ENCODE data around the gene DZIP1. TPM values are rescaled to one million over a fixed set of nuclear protein-coding genes. Genes with fewer than 3 reads are reported as not detected.
A peak's percentile ranks its signal among the peaks of the same experiment; 100 is the strongest.

Gene DZIP1
- polyA plus RNA-seq, 1 donor (not counting 4 experiments of a cell fraction or from before 2014, with no cell fraction given) = 1.4 TPM

DNA sequence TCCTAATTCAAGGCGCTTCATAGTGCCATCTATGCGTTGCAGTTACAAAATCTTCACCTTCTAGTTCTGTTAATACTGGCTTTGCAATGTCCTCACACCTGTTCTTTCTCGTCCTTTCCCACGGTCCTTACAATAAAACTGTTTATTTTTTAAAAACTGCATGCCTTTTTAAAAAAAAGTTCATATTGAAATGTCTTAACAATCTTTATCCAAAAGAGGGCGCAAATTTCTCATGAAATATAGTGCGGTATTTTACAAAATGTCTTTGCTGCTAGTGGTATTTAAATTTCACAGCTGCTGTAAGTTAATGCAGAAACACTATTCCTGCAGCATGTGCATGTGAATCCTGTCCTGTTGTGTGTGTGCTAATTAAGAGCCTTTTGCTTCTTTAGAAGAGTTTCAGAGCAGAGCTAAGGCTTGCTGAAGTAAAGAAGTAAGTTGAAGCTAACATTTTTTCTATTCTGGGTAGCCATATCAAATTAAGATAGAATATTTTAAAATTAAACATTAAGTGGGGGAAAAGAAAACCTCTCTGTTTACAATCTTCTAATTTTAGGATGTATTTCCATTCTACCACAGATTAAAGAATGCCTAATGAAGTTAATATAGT, 107.8 kb downstream of the DZIP1 start:
- Histone ChIP-seq H3K4me1 (ENCODE audit: control insufficient read depth, extremely low read depth, insufficient read depth, low read length) (peaks cover 12% of the 10 kb centered on the region), H2AFZ (ENCODE audit: control insufficient read depth, low read length) (no peak overlapping the region), H3K4me2 (ENCODE audit: control insufficient read depth, extremely low read depth, insufficient read depth, low read depth, low read length) (no peak overlapping the region), H4K20me1 (ENCODE audit: control insufficient read depth, extremely low read depth, insufficient read depth, low read length) (no peaks in the 10 kb centered on the region), H3K4me3 (ENCODE audit: control insufficient read depth in 2 of 3, extremely low read depth in 1 of 3, insufficient read depth in 2 of 3, low read depth in 1 of 3, low read length in 3 of 3) (no peak overlapping the region), H3K9me1 (ENCODE audit: control insufficient read depth, extremely low read depth, insufficient read depth, low read length) (no peaks in the 10 kb centered on the region), H3K79me2 (ENCODE audit: control insufficient read depth, insufficient read depth, low read length) (no peaks in the 10 kb centered on the region), H3K36me3 (ENCODE audit: control insufficient read depth in 2 of 2, extremely low read depth in 1 of 2, insufficient read depth in 2 of 2, low read length in 2 of 2) (no peaks in the 10 kb centered on the region), H3K27me3 (ENCODE audit: control insufficient read depth, extremely low read depth, insufficient read depth, low read length) (no peaks in the 10 kb centered on the region), H3K27ac (ENCODE audit: control insufficient read depth, insufficient read depth, low read length) (no peak overlapping the region), H3K9ac (ENCODE audit: control insufficient read depth, extremely low read depth, insufficient read depth, low read length) (no peak overlapping the region), H3K9me3 (ENCODE audit: control insufficient read depth, low read depth, low read length) (no peaks in the 10 kb centered on the region)
- peak; percentile 26 for FAIRE-seq
- no peak for DNase-seq (ENCODE audit: low read depth, low spot score)
- TF ChIP-seq, protein P1, sequence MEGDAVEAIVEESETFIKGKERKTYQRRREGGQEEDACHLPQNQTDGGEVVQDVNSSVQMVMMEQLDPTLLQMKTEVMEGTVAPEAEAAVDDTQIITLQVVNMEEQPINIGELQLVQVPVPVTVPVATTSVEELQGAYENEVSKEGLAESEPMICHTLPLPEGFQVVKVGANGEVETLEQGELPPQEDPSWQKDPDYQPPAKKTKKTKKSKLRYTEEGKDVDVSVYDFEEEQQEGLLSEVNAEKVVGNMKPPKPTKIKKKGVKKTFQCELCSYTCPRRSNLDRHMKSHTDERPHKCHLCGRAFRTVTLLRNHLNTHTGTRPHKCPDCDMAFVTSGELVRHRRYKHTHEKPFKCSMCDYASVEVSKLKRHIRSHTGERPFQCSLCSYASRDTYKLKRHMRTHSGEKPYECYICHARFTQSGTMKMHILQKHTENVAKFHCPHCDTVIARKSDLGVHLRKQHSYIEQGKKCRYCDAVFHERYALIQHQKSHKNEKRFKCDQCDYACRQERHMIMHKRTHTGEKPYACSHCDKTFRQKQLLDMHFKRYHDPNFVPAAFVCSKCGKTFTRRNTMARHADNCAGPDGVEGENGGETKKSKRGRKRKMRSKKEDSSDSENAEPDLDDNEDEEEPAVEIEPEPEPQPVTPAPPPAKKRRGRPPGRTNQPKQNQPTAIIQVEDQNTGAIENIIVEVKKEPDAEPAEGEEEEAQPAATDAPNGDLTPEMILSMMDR (optimal IDR thresholded peaks at IDR 0.05 in 1 of 3, IDR thresholded peaks at IDR 0.05 in 1 of 3, conservative IDR thresholded peaks at IDR 0.05 in 1 of 3; ENCODE audit: extremely low read depth in 1 of 3, insufficient read depth in 2 of 3, low read length in 3 of 3) = peak in 1 of 3 experiments; percentile 36
- no peak for TF ChIP-seq EZH2 (IDR thresholded peaks at IDR 0.05; ENCODE audit: low read length)
- dilution Hi-C loops (cut with MboI; ENCODE audit: extremely low pct_ligation_motif_present, low sequenced_read_pairs) = no loop called here

DNA sequence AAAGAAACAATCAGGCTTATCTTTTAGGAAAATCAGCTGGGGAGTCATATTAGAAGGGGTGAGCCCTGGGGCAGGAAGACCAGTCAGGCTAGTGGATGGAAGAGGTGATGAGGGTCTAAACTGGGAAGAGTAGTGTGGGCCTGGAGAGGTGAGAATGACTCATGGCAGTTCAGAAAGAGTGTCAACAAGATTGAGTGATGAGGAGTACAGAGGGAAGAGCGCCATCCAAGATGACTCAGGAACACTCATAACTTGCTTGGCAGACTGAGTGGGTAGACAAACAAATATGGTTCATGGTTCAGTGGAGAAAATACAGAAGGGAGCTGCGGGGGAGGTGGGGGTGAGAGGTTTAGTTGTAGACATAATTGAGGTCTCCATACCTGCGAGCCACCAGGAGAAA, 109.3 kb downstream of the DZIP1 start:
- dilution Hi-C loops (cut with MboI; ENCODE audit: extremely low pct_ligation_motif_present, low sequenced_read_pairs) = no loop called here
- H3K36me3 ChIP-seq (ENCODE audit: control insufficient read depth in 2 of 2, extremely low read depth in 1 of 2, insufficient read depth in 2 of 2, low read length in 2 of 2) = no peaks in the 10 kb centered on the region
- H2AFZ ChIP-seq (ENCODE audit: control insufficient read depth, low read length) = no peak overlapping the region
- H3K9me3 ChIP-seq (ENCODE audit: control insufficient read depth, low read depth, low read length) = no peaks in the 10 kb centered on the region
- peak overlapping the region; percentile 18 for H3K27ac ChIP-seq (ENCODE audit: control insufficient read depth, insufficient read depth, low read length)
- no peak for TF ChIP-seq EZH2 (IDR thresholded peaks at IDR 0.05; ENCODE audit: low read length)
- TF ChIP-seq, protein P1 (optimal IDR thresholded peaks at IDR 0.05 in 1 of 3, IDR thresholded peaks at IDR 0.05 in 1 of 3, conservative IDR thresholded peaks at IDR 0.05 in 1 of 3; ENCODE audit: extremely low read depth in 1 of 3, insufficient read depth in 2 of 3, low read length in 3 of 3) = peak in 1 of 3 experiments; percentile 24
- DNase-seq (ENCODE audit: low read depth, low spot score) = peak; percentile 28
- no peak overlapping the region for H3K9ac ChIP-seq (ENCODE audit: control insufficient read depth, extremely low read depth, insufficient read depth, low read length)
- H3K4me2 ChIP-seq (ENCODE audit: control insufficient read depth, extremely low read depth, insufficient read depth, low read depth, low read length) = peak overlapping the region; percentile 17
- H3K27me3 ChIP-seq (ENCODE audit: control insufficient read depth, extremely low read depth, insufficient read depth, low read length) = no peaks in the 10 kb centered on the region
- peaks cover 12% of the 10 kb centered on the region for H3K4me1 ChIP-seq (ENCODE audit: control insufficient read depth, extremely low read depth, insufficient read depth, low read length)
- no peaks in the 10 kb centered on the region for H4K20me1 ChIP-seq (ENCODE audit: control insufficient read depth, extremely low read depth, insufficient read depth, low read length)
- H3K4me3 ChIP-seq (ENCODE audit: control insufficient read depth in 2 of 3, extremely low read depth in 1 of 3, insufficient read depth in 2 of 3, low read depth in 1 of 3, low read length in 3 of 3) = no peak overlapping the region
- peak; percentile 94 for FAIRE-seq
- no peaks in the 10 kb centered on the region for H3K9me1 ChIP-seq (ENCODE audit: control insufficient read depth, extremely low read depth, insufficient read depth, low read length)
- H3K79me2 ChIP-seq (ENCODE audit: control insufficient read depth, insufficient read depth, low read length) = no peaks in the 10 kb centered on the region
